CD14-positive monocyte (primary cell): ENCODE measurements around the gene GNAS. TPM values are rescaled to one million over a fixed set of nuclear protein-coding genes. Genes with fewer than 3 reads are reported as not detected.

Experiments
- DNase-seq, 3 donors: peaks; one replicate each; pipeline ENCODE4 v3.0.0-alpha.2; 2011 to 2022
- H2AFZ ChIP-seq: 2 replicates; pipeline ENCODE4 v1.6.0; 2012; ENCODE audit warnings: mild to moderate bottlenecking, low read depth, low read length, inconsistent platforms; ENCODE audit not compliant: insufficient read depth, poor library complexity, severe bottlenecking
- H3K27ac ChIP-seq, 2 donors: 1 replicate in 1 of 2; 2 replicates in 1 of 2; pipeline ENCODE4 v1.5.1; 2012 to 2013; ENCODE audit warnings: low read length in 2 of 2, control low read depth in 1 of 2, inconsistent platforms in 1 of 2, low read depth in 1 of 2, mild to moderate bottlenecking in 1 of 2
- H3K27me3 ChIP-seq, 2 donors: one replicate each; pipeline versions ENCODE4 v1.6.0 to v1.6.1; 2011 to 2013; ENCODE audit warnings: low read length in 2 of 2; ENCODE audit not compliant: control insufficient read depth in 2 of 2, insufficient read depth in 2 of 2
- H3K36me3 ChIP-seq, 2 donors: replicated peaks in 1 of 2; 1 replicate in 1 of 2; 2 replicates in 1 of 2; pipeline versions ENCODE4 v1.5.1 to v1.6.1; 2012 to 2013; ENCODE audit warnings: low read length in 2 of 2, control low read depth in 1 of 2, inconsistent platforms in 1 of 2, mild to moderate bottlenecking in 1 of 2; ENCODE audit not compliant: insufficient read depth in 2 of 2, control insufficient read depth in 1 of 2
- H3K4me1 ChIP-seq, 2 donors: 1 replicate in 1 of 2; 2 replicates in 1 of 2; pipeline versions ENCODE4 v1.5.1 to v1.6.1; 2012 to 2013; ENCODE audit warnings: low read length in 2 of 2, control low read depth in 1 of 2, inconsistent platforms in 1 of 2, mild to moderate bottlenecking in 1 of 2, moderate library complexity in 1 of 2; ENCODE audit not compliant: insufficient read depth in 2 of 2, control insufficient read depth in 1 of 2
- H3K4me2 ChIP-seq: replicated peaks from 2 replicates; pipeline ENCODE3; 2012; ENCODE audit warnings: low read length, moderate library complexity, mild to moderate bottlenecking; ENCODE audit not compliant: poor library complexity, severe bottlenecking; ENCODE audit errors: extremely low read depth
- H3K4me3 ChIP-seq, 3 experiments: fragments of 200-600 bp in 1 of 3; sonication (generic) in 1 of 3; replicated peaks in 1 of 3; 1 replicate in 2 of 3; 2 replicates in 1 of 3; pipeline ENCODE4 v1.5.1; 2011 to 2013; ENCODE audit warnings: low read length in 3 of 3, mild to moderate bottlenecking in 3 of 3, control low read depth in 2 of 3, low read depth in 2 of 3, inconsistent platforms in 1 of 3, moderate library complexity in 1 of 3
- H3K79me2 ChIP-seq: 2 replicates; pipeline ENCODE4 v1.6.0; 2012; ENCODE audit warnings: mild to moderate bottlenecking, control low read depth, inconsistent platforms, low read length, moderate library complexity; ENCODE audit not compliant: insufficient read depth
- H3K9ac ChIP-seq: 2 replicates; pipeline ENCODE4 v1.6.0; 2017; ENCODE audit warnings: low read length, mild to moderate bottlenecking; ENCODE audit not compliant: insufficient read depth, poor library complexity, severe bottlenecking
- H3K9me3 ChIP-seq, 2 donors: replicated peaks in 1 of 2; 1 replicate in 1 of 2; 2 replicates in 1 of 2; pipeline versions ENCODE4 v1.5.1 to v1.6.1; 2012 to 2013; ENCODE audit warnings: low read length in 2 of 2, control low read depth in 1 of 2; ENCODE audit not compliant: control insufficient read depth in 1 of 2, insufficient read depth in 1 of 2
- H4K20me1 ChIP-seq: 2 replicates; pipeline ENCODE4 v1.6.0; 2012; ENCODE audit warnings: mild to moderate bottlenecking, low read length, control low read depth, moderate library complexity; ENCODE audit not compliant: insufficient read depth
- H3K27ac Mint-ChIP-seq, 7 donors: one replicate each; pipeline ENCODE4 v1.8.0; 2020; ENCODE audit warnings: mild to moderate bottlenecking in 7 of 7, mixed read lengths in 7 of 7, moderate library complexity in 6 of 7, inconsistent platforms in 2 of 7
- H3K27me3 Mint-ChIP-seq, 3 donors: one replicate each; pipeline ENCODE4 v1.8.0; 2021 to 2022; ENCODE audit warnings: low read depth in 3 of 3, mild to moderate bottlenecking in 3 of 3, mixed read lengths in 3 of 3, moderate library complexity in 3 of 3, inconsistent platforms in 1 of 3
- H3K36me3 Mint-ChIP-seq, 2 donors: one replicate each; pipeline ENCODE4 v1.8.0; 2020; ENCODE audit warnings: mixed read lengths in 2 of 2, inconsistent platforms in 1 of 2, mild to moderate bottlenecking in 1 of 2
- H3K4me1 Mint-ChIP-seq: one replicate; pipeline ENCODE4 v1.8.0; 2020; ENCODE audit warnings: mild to moderate bottlenecking, mixed read lengths
- H3K4me3 Mint-ChIP-seq, 2 donors: one replicate each; pipeline ENCODE4 v1.8.0; 2020; ENCODE audit warnings: mild to moderate bottlenecking in 2 of 2, mixed read lengths in 2 of 2, moderate library complexity in 1 of 2
- H3K9me3 Mint-ChIP-seq, 7 donors: one replicate each; pipeline ENCODE4 v1.8.0; 2020 to 2022; ENCODE audit warnings: mixed read lengths in 7 of 7, mild to moderate bottlenecking in 6 of 7, moderate library complexity in 6 of 7, inconsistent platforms in 2 of 7
- WGBS: methylation state at CpG from one replicate; pipeline ENCODE4 v1.1.5; 2013; ENCODE audit warnings: missing lambda C conversion rate; ENCODE audit not compliant: insufficient coverage; 5-methylcytosine and 5-hydroxymethylcytosine counted together
- intact Hi-C, 2 donors: fragments of 100-400 bp; cut with micrococcal nuclease; formaldehyde crosslinking; loops; one replicate each; pipeline versions ENCODE4 v1.15.0 to v1.15.1; 2023
- polyA plus RNA-seq, 3 donors: library from polyadenylated mRNA; depleted of rRNA in 1 of 3; unstranded in 2 of 3; stranded (reverse) in 1 of 3; fragments of 300-500 nt in 2 of 3; fragments of >200 nt in 1 of 3; fragmentation: Illumina TruSeq in 2 of 3; gene quantifications; 1 replicate in 2 of 3; 2 replicates in 1 of 3; pipeline ENCODE4 v1.2.3, GENCODE V29; 2012 to 2021
- TF ChIP-seq, protein P1 (sequence below): fragments of 200-600 bp; IDR thresholded peaks from one replicate; pipeline ENCODE4 v1.8.0; 2022; ENCODE audit warnings: antibody characterized with exemption, mild to moderate bottlenecking

The GNAS gene
- polyA plus RNA-seq, 3 donors = 109 to 1,105 (median 124) TPM

DNA sequence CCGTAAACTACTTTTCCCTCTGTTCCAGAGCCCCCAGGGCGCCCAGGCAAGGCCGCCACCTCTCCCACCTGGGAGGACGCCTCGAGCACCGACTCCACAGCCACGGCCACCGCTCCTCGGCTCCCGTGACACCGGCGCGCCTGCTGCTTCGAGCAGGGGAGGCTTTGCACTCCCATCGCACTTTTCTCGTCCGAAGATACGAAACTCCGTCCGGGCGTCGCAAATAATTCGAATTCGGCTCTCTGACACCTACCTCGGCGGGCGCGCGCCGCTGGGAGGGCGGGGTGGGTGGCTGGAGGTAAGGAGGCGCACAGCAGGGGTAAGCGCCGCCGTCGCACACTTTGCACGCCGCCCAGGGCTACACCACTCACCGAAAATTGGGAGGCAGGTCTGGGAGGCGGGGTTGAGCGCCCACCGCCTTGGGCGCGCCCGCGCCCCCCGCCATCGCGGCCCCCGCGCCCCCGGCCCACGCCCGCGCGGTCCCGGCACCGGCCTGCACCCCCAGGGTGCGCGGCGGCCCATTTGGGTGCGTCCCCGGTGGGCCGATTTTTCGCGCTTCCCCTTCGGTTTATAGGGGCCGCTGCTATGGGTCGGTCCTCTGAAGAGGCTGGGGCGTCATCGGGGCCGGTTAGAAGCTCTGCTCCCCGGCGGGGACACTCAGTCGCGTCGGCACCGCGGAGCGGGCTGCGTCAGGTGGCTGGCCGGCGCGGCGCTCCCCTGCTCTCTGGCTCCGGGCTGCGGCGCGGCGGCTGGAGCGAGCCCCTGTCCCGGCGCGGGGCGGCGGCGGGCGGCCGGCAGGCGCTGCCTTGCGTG is 36.2 kb downstream of the GNAS start:
- Histone ChIP-seq H3K4me2 (peak overlapping the region; percentile 89), H3K27me3 (no peaks in the 10 kb centered on the region), H3K9ac (peak overlapping the region; percentile 70), H3K79me2 (peaks cover 22% of the 10 kb centered on the region), H3K4me3 (peak overlapping the region; percentile 77 to 94 (median 88)), H3K4me1 (peaks cover 13 to 28% of the 10 kb centered on the region in 2 donors), H4K20me1 (peaks cover 14% of the 10 kb centered on the region), H3K27ac (peak overlapping the region in 1 of 2 donors; percentile 59), H3K36me3 (no peaks in the 10 kb centered on the region), H3K9me3 (no peaks in the 10 kb centered on the region), H2AFZ (peak overlapping the region; percentile 81)
- Mint-ChIP-seq H3K4me1 (peaks cover 15% of the 10 kb centered on the region), H3K9me3 (no peaks in the 10 kb centered on the region), H3K36me3 (no peaks in the 10 kb centered on the region), H3K27me3 (peaks cover 2 to 7% (median 3%) of the 10 kb centered on the region in 3 donors), H3K4me3 (peak overlapping the region; percentile 77 to 82), H3K27ac (peak overlapping the region in 4 of 7 donors; percentile 32 to 75 (median 58))
- intact Hi-C loops = loop anchor here in 1 of 2 donors (10.0 kb wide), 1 partner anchor 116 kb away; the partner anchor contains the start of gene CTSZ
- TF ChIP-seq, protein P1, sequence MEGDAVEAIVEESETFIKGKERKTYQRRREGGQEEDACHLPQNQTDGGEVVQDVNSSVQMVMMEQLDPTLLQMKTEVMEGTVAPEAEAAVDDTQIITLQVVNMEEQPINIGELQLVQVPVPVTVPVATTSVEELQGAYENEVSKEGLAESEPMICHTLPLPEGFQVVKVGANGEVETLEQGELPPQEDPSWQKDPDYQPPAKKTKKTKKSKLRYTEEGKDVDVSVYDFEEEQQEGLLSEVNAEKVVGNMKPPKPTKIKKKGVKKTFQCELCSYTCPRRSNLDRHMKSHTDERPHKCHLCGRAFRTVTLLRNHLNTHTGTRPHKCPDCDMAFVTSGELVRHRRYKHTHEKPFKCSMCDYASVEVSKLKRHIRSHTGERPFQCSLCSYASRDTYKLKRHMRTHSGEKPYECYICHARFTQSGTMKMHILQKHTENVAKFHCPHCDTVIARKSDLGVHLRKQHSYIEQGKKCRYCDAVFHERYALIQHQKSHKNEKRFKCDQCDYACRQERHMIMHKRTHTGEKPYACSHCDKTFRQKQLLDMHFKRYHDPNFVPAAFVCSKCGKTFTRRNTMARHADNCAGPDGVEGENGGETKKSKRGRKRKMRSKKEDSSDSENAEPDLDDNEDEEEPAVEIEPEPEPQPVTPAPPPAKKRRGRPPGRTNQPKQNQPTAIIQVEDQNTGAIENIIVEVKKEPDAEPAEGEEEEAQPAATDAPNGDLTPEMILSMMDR = no peak
- WGBS = 46% methylated on average over 101 of the region's 101 CpGs
- DNase-seq = peak; percentile 75 to 85 (median 76)

DNA sequence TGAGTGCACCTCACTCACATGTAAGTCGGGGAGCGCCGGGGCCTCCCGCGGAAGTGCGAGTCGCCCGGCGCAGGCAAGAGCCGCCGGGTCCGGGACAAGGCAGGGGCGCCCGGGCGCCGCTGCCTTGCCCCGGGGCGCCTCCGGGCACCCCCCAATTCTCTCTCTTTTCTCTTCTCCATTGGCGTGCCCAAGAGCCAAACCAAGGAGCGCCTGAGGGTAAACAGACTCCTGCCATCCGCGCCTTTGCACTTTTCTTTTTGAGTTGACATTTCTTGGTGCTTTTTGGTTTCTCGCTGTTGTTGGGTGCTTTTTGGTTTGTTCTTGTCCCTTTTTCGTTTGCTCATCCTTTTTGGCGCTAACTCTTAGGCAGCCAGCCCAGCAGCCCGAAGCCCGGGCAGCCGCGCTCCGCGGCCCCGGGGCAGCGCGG is 36.8 kb downstream of the GNAS start:
- DNase-seq = no peak
- Mint-ChIP-seq H3K4me1 (peaks cover 20% of the 10 kb centered on the region), H3K36me3 (no peaks in the 10 kb centered on the region), H3K27ac (peak overlapping the region in 5 of 7 donors; percentile 18 to 87 (median 78)), H3K4me3 (peak overlapping the region; percentile 82 to 87), H3K27me3 (peaks cover 0 to 7% (median 3%) of the 10 kb centered on the region in 3 donors), H3K9me3 (no peaks in the 10 kb centered on the region)
- no peaks in the 10 kb centered on the region for H3K9me3 ChIP-seq
- H3K9ac ChIP-seq = peak overlapping the region; percentile 70
- peak overlapping the region; percentile 39 to 48 for H3K27ac ChIP-seq
- no peaks in the 10 kb centered on the region for H3K27me3 ChIP-seq
- intact Hi-C loops = loop anchor here in 1 of 2 donors (10.0 kb wide), 1 partner anchor 115 kb away; the partner anchor contains the start of gene CTSZ
- H2AFZ ChIP-seq = no peak overlapping the region
- H3K36me3 ChIP-seq = no peaks in the 10 kb centered on the region
- H3K79me2 ChIP-seq = peaks cover 29% of the 10 kb centered on the region
- peak overlapping the region; percentile 53 to 94 (median 88) for H3K4me3 ChIP-seq
- TF ChIP-seq, protein P1 = no peak
- WGBS = 39% methylated on average over 24 of the region's 35 CpGs
- H4K20me1 ChIP-seq = peaks cover 20% of the 10 kb centered on the region
- peaks cover 19 to 34% of the 10 kb centered on the region in 2 donors for H3K4me1 ChIP-seq
- peak overlapping the region; percentile 89 for H3K4me2 ChIP-seq
